GM18526 (cell line): Measurements from ENCODE around the gene FEN1.

Experiments used
- POLR2A ChIP-seq: IDR thresholded peaks from 3 replicates; pipeline ENCODE4 v1.6.1; 2011; ENCODE audit not compliant: insufficient read length; ENCODE audit errors: extremely low read depth

The FEN1 gene

DNA sequence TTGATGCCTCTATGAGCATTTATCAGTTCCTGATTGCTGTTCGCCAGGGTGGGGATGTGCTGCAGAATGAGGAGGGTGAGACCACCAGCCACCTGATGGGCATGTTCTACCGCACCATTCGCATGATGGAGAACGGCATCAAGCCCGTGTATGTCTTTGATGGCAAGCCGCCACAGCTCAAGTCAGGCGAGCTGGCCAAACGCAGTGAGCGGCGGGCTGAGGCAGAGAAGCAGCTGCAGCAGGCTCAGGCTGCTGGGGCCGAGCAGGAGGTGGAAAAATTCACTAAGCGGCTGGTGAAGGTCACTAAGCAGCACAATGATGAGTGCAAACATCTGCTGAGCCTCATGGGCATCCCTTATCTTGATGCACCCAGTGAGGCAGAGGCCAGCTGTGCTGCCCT, 2.7 kb downstream of the FEN1 start:
- TF ChIP-seq POLR2A = no peak

DNA sequence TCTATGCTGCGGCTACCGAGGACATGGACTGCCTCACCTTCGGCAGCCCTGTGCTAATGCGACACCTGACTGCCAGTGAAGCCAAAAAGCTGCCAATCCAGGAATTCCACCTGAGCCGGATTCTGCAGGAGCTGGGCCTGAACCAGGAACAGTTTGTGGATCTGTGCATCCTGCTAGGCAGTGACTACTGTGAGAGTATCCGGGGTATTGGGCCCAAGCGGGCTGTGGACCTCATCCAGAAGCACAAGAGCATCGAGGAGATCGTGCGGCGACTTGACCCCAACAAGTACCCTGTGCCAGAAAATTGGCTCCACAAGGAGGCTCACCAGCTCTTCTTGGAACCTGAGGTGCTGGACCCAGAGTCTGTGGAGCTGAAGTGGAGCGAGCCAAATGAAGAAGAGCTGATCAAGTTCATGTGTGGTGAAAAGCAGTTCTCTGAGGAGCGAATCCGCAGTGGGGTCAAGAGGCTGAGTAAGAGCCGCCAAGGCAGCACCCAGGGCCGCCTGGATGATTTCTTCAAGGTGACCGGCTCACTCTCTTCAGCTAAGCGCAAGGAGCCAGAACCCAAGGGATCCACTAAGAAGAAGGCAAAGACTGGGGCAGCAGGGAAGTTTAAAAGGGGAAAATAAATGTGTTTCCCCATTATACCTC, 3.3 kb downstream of the FEN1 start:
- TF ChIP-seq POLR2A = no peak

GRCh38 chr11:61797263-61797944, 4.7 kb downstream of the FEN1 start:
- no peak for TF ChIP-seq POLR2A

- TF ChIP-seq POLR2A = no peak
Measured at GRCh38 chr11:61799665-61800284, 7.1 kb downstream of the FEN1 start.

DNA sequence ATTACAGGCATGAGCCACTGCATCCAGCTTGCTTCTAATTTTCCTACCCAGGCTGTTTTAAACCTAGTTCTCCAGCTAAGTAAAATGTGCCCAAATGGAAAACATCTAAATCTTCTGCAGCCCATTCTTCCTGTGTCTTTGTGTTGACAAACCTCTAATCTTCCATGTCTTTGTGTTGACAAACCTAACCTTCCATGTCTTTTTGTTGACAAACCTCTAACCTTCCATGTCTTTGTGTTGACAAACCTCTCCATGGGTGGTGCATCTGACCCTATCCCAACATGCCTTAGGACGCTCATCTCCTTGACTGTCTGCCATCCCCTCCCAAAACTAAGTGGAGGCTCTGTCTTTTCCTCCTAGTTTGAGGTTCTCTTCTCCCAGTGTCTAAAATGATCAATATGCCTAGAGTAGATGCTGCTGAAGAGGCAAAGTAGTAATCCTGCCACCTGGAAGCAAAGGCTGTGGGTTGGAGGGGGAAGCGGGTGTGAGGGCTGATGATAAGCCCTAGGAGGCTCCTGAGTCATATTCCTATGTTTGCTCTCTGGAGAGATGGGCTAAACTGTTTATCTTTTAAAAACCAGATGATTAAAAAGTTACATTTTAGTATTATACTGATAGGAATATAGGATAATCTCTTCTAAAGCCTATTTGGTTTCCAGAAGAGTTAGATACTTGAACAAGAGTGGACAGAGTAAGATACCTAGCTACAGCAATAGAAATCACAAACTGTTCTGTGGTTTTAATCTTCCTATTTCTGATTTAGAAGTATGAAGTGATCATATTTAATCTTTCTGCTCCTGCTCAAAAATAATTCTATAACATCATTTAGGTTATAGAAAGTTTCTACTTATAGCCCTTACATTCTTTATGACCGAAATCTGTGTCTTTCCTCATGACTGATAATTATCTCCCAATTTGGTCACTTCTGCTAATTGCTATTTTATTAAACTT, 7.9 kb downstream of the FEN1 start:
- TF ChIP-seq POLR2A = no peak

DNA sequence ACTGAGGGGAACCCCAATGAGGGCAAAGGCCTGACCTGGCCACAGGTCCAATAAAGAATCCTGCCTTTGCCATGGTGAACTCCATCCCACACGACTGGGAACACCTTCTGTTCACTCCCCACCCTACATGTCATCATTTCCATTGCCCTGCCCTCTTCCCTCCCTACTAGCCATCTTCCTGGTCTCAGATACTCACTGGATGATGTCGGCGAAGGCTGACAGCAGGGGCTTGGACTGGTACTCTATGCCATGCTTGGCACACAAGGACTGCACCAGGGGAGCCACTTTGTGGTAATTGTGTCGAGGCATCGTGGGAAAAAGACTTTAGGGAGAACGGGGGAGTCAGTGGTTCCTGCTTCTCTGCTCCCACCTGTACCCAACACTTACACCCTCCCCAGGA, 9.9 kb downstream of the FEN1 start:
- no peak for TF ChIP-seq POLR2A

DNA sequence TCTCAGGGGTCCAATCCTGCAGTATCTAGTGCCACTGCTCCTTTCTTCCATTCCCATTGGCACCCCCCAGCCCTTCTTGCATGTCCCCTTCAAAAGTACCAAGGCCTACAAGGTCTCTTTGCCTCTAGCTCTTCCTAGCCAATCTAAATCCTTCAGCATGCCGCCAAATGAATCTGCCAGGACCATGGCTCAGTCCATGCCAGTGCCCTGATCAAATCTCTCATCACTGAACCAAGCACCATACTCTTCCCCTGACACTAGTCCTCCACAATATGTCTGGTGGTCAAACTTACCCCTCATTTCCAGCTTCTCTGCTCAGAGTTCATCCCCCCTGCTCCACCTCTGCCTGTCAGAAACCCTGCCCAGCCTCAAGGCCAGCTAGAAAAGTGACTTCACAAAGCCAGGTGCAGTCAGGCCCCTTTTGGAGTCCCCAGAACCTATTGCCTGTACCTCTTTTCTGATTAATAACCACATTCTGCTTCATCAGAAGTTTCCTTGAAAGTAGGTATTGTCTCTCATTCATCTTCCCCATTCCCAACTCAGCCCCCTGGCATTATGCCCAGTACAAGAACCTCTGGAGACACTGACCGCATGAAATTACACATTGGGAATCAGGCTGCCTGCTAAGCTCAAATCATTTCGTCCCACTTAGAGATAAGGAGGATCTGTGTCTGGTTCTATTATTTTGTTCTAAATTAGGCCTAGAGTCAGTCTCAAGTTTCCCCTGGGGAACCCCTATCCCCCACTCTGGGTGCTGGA, 11.4 kb downstream of the FEN1 start:
- no peak for TF ChIP-seq POLR2A

- TF ChIP-seq POLR2A = no peak
Measured at GRCh38 chr11:61805146-61805545, 12.4 kb downstream of the FEN1 start.

DNA sequence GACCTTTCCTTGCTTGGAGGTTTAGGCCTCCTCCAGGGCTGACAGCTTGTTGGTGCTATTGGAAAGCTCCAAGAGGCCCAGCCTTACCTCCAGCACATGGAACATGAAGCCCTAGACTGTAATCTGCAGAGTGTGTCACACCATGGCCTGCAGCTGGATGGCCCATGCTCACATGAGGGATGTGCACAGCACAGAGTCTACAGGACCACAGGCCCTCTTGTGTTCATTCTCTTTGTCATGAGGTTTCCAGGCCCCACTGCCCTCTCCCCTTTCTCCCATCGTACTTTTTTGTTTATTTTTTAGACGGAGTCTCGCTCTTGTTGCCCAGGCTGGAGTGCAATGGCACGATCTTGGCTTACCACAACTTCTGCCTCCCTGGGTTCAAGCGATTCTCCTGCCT, 14.1 kb downstream of the FEN1 start:
- TF ChIP-seq POLR2A = no peak

DNA sequence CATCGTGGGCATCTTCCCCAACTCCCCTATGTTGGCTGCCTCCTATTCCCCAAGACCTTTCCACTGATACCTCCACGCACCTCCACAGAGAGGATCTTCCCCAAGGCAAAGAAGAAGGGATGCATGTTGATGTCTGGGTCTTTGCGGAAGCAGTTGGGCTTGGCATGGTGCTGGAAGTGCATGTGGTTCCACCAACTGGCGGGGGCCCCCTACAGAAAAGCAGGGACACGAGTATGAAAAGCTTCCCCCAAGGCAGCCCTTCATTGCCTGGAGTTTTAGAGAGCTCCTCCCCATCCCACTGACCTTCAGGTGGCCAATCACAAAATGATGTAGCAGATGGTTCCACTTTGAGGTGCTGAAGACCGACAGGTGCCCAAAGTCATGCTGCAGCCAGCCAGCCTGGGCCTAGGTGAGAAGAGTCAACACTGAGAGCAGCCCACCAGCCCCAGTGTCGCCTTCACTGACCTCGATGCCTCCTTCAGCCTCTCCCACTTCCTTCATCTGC, 18.0 kb downstream of the FEN1 start:
- no peak for TF ChIP-seq POLR2A

- TF ChIP-seq POLR2A = no peak
Measured at GRCh38 chr11:61811831-61812230, 19.1 kb downstream of the FEN1 start.

DNA sequence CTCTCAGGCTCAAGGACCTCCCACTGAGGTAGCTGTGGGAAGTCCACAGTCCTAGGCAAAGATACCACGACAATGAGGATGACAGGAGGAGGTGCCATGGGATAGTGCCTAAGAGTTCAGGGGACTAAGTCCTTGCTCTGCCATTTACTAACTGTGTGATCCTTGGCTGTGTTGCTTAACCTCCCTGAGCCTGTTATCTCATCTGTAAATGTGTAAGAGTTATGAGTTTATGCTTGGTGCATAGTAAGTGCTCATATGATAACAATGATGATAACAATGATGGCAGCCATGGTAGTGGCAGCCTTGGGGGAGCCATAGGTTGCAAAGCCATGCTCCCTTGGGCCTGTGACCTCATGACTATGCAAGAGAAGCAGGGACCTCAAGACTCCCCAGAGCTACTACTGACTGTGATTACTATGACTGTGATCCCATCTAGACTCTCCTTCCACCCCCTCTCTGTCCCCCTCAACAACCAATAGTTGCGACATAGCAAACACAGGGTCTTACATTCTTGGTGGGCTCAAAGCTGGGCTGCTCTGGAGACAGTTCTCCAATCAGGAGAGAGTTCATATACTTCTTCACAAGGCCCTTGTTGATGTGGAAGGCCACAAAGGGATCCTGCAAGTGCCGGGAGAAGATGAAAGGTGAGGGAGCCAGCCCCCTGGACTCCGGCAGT, 20.2 kb downstream of the FEN1 start:
- TF ChIP-seq POLR2A = no peak

DNA sequence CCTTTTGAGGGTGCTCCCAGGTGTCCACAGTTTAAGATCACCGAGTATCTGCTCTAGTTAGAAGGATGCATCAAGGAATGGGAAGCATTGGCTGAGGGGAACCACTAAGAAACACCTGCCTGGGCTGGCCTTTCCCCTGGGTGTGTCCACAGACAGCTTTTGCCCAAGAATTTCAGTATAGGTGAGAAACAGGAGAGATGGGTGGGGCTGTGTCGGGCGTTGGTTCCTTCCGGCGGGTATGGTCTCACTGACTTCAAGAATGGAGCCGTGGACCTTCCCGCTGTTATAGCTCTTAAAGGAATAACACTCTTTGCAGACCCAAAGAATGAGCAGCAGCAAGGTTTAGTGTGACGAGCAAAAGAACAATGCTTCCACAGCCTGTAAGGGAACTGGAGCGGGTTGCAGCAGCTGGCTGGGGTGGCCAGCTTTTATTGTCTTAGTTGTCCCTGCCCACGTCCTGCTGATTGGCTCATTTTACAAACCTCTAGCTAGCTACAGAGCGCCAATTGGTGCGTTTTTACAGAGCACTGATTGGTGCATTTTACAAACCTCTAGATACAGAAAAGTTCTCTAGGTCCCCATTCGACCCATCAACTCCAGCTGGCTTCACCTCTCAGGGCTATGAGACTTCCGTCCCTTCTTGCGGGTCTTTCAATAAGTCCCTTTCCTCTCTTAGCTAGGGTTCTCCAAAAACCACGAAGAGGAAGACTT, 21.7 kb downstream of the FEN1 start:
- no peak for TF ChIP-seq POLR2A
